Stimulated activated CD4-positive, alpha-beta T cell treated with anti-CD3 and anti-CD28 coated beads, Interleukin-15, amount 100 ng/mL, for 24 hours (primary cell): ENCODE data around the gene EXOC2.
"Not testable (repeated sequence)": the region's sequence is repeated elsewhere in the genome, so short reads cannot be mapped to it uniquely, and the experiment has no call there.

Experiments
- DNase-seq: peaks from one replicate; pipeline ENCODE4 v3.0.0-alpha.2; 2020

The EXOC2 gene

GRCh38 chr6:708237-708598 lies 15.3 kb upstream of the EXOC2 start:
- DNase-seq: no peak

DNA sequence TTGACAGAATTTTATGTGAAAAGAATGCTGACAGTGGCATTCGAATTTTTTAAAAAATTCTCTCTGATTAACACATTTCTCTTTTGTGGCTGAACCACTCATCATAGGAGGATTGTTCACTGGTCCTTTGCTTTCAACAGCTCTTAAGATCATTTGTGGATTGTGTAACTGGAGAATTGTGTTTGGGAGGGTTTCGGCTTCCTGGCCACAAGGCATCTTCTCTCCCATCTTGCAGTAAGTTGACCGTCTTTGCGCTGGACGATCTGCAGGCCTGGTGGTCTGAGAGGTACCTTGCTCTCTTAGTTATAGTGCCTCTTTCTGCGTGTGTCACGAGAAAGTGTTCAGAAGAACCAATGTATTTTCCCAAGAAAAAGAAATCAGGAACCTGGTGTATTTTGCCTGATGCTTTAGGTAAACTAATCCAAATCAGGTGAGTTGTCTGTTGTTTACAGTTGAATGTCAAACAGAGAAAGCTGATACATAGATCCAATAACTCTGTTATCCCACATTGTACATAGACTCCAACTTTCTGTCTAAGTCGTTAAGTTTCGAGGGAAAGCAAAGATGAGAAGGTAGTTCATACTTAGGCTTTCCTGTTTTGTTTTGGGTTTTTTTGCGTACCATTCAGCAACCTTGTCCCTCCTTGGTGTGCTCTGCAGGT lies 14.8 kb upstream of the EXOC2 start:
- DNase-seq: no peak

DNA sequence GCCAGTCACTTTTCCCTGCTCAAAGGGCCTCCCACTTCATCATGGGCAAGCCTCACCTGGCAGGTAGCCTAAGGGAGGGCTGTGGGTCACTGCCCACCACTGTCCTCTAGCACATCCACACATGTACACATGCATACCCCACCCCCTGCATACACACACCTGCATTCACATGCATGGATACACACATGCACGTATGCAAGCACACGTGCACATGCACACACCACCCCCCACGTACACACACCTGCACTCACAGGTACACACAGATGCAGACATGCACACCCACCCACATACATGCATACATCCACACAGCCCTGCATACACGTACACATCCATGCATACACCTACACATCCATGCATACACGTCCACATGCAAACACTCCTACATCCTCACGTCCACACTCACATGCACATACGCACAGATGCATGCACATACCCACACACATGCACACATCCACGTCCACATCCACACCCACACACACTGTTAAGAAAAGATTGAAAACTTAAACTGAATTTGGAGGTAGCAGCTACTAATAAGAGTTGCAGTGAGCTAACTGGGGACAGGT lies 14.0 kb upstream of the EXOC2 start:
- DNase-seq: no peak

GRCh38 chr6:706146-706545 lies 13.2 kb upstream of the EXOC2 start:
- no peak for DNase-seq

GRCh38 chr6:705047-705446 lies 12.1 kb upstream of the EXOC2 start:
- DNase-seq: no peak

DNA sequence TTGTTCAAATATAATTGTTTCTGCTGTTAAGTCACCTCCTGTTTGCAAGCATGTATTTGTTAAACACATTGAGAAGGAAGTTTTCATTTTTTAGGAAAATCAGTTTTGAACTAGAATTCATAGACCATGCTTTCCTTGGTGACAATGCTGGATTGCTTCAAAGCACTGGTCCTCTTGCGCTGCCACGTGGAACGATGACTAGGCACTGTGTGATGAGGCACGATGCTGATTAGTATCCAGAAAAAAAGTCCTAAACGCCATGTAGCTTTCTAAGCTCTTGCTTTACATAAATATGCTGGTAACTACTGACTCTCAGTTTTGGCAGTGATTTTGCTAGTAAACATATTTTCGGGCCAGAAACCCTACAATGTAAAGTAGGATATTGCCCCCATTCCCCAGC lies 11.1 kb upstream of the EXOC2 start:
- no peak for DNase-seq

DNA sequence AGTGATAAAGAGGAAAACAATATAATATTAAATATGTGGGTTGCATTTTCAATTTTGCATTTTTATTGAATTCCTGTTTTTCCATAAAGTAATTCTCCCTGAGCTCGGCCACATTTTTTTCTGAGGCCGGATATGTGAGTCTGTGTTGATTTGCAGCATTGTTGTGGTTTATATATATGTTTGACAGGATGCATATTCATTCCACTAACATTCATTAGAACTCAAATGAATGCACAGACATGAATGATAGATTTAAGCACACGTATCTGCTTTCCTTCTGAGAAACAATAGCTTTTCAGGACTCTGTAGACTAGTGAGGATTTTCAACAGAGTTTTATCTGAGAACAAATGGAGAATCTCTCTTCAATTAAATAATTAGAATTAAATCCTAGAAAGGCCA lies 10.6 kb upstream of the EXOC2 start:
- no peak for DNase-seq

- no peak for DNase-seq
These were observed 9.0 kb upstream of the EXOC2 start for GRCh38 chr6:701700-702479.

- DNase-seq: no peak
These were observed 8.3 kb upstream of the EXOC2 start for GRCh38 chr6:701215-701614.

- no peak for DNase-seq
These were observed 7.6 kb upstream of the EXOC2 start for GRCh38 chr6:700490-700889.

DNA sequence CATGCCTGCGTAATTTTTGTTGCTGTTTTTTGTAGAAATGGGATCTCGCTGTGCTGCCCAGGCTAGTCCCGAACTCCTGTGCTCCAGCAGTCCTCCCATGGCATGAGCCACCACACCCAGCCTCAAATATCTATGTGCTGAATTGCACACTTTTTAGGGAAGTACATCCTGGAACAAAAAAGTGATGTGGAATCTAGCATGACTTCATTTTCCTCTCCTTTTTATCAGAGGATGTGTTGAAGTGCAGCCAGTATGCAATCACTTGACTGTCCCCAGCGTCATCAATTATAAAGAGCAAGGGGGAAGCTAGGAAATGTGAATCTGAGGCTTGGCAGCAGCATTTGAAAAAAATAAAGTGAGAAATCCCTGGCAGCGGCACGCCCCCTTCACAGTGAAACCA lies 6.4 kb upstream of the EXOC2 start:
- no peak for DNase-seq

DNA sequence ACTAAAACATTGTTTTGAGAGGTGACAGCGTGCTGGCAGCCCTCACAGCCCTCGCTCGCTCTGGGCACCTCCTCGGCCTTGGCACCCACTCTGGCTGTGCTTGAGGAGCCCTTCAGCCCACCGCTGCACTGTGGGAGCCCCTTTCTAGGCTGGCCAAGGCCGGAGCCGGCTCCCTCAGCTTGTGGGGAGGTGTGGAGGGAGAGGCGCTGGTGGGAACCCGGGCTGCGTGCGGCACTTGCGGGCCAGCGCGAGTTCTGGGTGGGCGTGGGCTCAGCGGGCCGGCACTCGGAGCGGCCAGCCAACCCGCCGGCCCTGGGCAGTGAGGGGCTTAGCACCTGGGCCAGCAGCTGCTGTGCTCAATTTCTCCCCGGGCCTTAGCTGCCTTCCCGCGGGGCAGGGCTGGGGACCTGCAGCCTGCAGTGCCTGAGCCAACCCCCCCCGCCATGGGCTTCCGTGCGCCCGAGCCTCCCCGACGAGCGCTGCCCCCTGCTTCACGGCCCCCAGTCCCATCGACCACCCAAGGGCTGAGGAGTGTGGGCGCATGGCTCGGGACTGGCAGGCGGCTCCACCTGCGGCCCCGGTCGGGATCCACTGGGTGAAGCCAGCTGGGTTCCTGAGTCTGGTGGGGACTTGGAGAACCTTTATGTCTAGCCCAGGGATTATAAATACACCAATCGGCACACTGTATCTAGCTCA lies 1.6 kb upstream of the EXOC2 start:
- not testable (repeated sequence) for DNase-seq

DNA sequence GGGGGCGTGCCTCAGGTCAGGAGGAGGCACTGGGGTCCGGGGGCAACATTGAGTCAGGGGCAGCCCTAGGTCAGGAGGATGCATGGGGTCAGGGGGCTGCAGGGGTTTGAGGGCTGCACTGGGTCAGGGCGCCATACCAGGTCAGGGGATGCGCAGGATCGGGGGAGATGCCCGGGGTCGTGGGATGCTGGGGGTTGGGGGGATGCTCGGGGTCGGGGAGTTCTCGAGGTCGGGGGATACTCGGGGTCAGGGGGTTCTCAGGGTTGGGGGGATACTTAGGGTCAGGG lies 727 bp upstream of the EXOC2 start:
- DNase-seq: no peak

DNA sequence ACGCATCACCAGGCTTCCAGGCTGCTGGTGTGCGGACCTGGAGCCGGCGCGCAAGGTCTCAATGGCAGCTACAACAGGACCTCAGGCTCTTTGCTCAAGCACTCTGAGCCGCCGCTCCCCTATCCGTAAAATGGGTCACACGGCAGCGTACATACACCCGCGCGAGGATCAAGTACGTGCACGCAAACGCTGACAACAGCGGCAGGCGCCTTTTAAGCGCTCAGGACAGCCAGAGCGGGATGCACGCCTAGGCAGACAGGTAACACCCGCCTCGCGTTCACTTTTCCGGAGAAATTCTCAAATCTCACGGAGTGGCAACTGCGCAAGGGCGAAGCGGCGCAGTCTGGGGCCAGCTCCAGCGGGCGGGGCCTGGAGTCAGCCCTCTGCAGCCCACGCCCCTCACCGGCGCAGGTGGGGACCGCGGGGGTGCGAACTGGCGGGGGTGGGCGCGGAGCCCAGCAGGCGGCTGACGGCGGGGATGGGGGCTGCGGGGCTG lies 535 bp downstream of the EXOC2 start:
- peak; percentile 87 for DNase-seq

GRCh38 chr6:689223-689622 lies 3.7 kb downstream of the EXOC2 start:
- no peak for DNase-seq

DNA sequence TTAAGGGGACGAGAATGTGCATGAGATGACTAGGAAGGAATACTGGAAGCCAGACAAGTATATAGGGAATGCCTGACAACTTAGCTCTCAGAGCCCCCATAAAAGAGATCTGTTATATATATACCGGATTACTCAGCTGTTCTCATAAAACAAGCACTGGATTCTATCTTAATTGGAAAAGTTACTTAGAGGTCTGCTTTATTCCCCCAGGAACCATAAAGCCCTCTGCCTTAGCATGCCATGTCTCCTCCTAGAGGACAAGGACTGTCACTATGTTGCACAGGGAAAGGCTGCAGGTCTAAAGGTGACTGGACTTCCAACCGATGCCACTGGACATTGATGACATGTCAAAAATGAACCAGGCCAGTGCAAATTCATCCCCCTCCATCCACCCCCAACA lies 6.4 kb downstream of the EXOC2 start:
- no peak for DNase-seq

DNA sequence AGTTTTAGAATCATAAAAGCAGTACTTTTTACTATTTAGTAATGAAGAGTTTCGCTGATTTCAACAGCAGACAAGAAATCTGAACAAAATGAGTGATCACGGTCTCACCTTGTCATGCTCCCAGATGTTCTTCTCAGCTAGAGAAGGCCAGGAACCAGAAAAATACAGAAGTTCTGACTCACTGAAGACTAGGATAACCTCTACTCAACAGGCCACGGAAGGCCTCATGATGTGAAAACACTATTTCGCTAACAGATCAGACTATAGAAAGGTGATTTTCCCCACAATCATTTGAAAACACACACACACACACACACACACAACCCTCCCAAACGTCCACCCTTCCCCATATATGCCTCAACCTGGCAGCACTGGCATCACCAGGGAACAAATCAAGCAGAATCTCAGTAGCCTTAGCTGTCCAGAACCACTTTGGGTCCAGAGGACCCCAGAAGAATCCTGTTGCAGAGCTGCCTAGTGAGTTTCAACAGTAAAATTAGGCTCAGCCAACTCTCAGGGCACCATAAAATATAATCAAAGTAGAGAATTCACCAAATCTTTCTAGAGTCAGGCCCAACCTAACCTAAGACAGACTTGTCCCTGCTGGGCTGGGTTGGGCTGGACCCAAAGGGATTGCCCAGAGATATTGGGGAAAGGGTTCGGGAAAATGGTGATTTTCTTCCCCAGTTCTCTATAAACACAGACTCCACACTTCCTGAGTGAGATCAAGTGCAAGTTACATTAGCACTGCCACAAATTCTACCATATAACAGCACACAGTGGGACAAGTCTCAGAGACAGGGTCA lies 7.9 kb downstream of the EXOC2 start:
- peak; percentile 56 for DNase-seq

GRCh38 chr6:683742-684440 lies 9.0 kb downstream of the EXOC2 start:
- peak; percentile 14 for DNase-seq

DNA sequence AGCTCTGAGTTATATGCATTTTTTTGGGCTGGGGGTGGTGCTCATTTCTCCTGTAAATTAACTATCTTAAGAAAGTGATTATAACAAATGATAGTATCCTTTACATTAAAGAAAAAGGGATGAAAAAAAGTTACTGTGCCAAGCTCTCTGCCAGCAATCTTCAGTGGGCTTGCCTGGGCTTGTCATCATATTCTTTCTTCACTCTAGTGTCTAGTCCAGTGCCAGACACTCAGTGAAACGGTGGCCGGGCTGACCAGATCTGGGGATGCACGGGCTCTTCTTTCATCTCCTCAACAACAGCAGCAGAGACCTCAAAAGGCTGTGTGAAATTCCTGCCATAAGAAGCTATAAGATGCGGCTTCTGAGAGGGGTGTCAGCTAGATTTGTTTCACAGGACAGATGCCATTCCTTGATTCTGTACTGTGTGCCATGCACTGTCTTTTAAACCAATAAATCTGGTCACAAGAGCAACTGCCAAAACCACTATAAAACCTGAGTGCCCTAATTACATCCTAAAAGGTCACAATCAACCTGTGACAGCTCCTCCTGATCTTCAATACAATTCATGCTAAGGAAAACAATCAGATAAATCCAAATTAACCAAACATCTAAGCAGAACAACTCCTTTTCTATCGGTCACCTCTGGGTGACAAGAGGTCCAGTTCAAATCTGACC lies 12.1 kb downstream of the EXOC2 start:
- no peak for DNase-seq

DNA sequence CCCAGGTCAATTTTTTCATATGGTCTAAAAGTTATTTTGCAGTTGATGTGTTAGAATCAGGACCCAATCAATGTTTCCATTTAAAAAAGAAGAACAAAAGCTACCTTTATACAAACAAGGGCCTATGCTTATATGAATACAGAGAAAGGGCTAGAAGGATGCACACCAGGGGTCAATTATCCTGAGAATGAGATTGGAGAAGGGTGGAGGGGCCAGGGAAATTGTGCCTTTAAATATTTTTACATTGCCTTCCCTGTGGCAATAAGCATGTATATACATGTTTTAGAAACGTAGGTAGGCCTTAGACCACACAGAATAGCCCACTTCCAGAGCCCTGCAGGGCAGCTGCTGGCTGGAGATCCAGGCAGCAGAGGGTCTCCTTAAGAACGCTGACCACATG lies 12.7 kb downstream of the EXOC2 start:
- no peak for DNase-seq

DNA sequence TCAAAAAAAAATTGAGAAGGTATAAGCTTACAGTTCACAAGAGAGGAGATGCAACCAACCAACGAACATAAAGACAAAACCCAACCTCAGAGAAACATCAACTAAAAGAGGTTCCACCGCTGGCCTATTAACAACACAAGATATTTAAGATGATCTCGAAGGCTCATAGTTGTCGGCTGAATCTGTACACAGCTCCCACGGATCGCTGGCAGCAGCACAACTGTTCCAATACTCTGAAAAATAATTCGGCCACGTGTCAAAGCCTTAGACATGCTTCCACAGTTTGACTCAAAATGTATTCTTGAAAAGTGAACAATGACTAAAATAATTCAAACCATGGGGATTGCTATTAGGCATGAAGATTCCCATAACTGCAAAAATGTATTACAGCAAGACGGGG lies 13.7 kb downstream of the EXOC2 start:
- DNase-seq: no peak

GRCh38 chr6:678520-678919 lies 14.4 kb downstream of the EXOC2 start:
- no peak for DNase-seq
